Esophagus squamous epithelium (tissue), 4 donors: ENCODE measurements around the gene DEPP1.

Experiments used
- CTCF ChIP-seq, 6 experiments: fragments of 450-650 bp in 4 of 6; fragments of 200-600 bp in 2 of 6; sonication (generic) in 2 of 6; IDR thresholded peaks; one replicate each; pipeline ENCODE4 v1.5.1; 2016 to 2019; ENCODE audit warnings: antibody characterized with exemption in 6 of 6, mild to moderate bottlenecking in 4 of 6, moderate library complexity in 4 of 6
- POLR2A ChIP-seq, 4 donors: fragments of 450-650 bp; IDR thresholded peaks; one replicate each; pipeline ENCODE4 v1.6.1; 2017; ENCODE audit warnings: antibody characterized with exemption in 4 of 4, mild to moderate bottlenecking in 4 of 4, moderate library complexity in 3 of 4

GRCh38 chr10:44992732-44993225, 14.2 kb upstream of the DEPP1 start:
- TF ChIP-seq POLR2A (IDR thresholded peaks at IDR 0.05): no peak
- no peak for TF ChIP-seq CTCF (IDR thresholded peaks at IDR 0.05)
